Large intestine (tissue), 3 donors: ENCODE results near the gene SPINK4. TPM values are rescaled to one million over a fixed set of nuclear protein-coding genes. Genes with fewer than 3 reads are reported as not detected.
A peak's percentile ranks its signal among the peaks of the same experiment; 100 is the strongest.

Source experiments
- DNase-seq, 2 donors: peaks; one replicate each; pipeline versions ENCODE4 v3.0.0 to v3.0.0-alpha.2; 2013
- H3K27ac ChIP-seq: one replicate; pipeline ENCODE4 v1.5.1; 2013; ENCODE audit warnings: low read length
- H3K27me3 ChIP-seq: 2 replicates; pipeline ENCODE4 v1.6.1; 2013; ENCODE audit warnings: low read length; ENCODE audit not compliant: control insufficient read depth, insufficient read depth
- H3K36me3 ChIP-seq: 2 replicates; pipeline ENCODE4 v1.6.1; 2013; ENCODE audit warnings: low read length; ENCODE audit not compliant: control insufficient read depth, insufficient read depth
- H3K4me1 ChIP-seq: one replicate; pipeline ENCODE4 v1.6.1; 2013; ENCODE audit warnings: low read length; ENCODE audit not compliant: control insufficient read depth, insufficient read depth
- H3K4me3 ChIP-seq: one replicate; pipeline ENCODE4 v1.5.1; 2013; ENCODE audit warnings: low read length
- H3K9me3 ChIP-seq: one replicate; pipeline ENCODE4 v1.6.1; 2013; ENCODE audit warnings: mild to moderate bottlenecking, low read depth, low read length, moderate library complexity; ENCODE audit not compliant: control insufficient read depth
- WGBS: methylation state at CpG from one replicate; pipeline ENCODE4 v1.1.5; 2013; ENCODE audit warnings: low lambda C conversion rate; ENCODE audit not compliant: insufficient coverage; 5-methylcytosine and 5-hydroxymethylcytosine counted together
- polyA plus RNA-seq: library from polyadenylated mRNA; unstranded; fragments of 120-200 nt; gene quantifications from one replicate; pipeline ENCODE4 v1.2.1, GENCODE V29; 2013

The SPINK4 gene
- polyA plus RNA-seq, 1 donor = 82.4 TPM

- Histone ChIP-seq H3K9me3 (no peaks in the 10 kb centered on the region), H3K36me3 (peaks cover 65% of the 10 kb centered on the region), H3K27ac (peak overlapping the region; percentile 58), H3K4me1 (peaks cover 5% of the 10 kb centered on the region), H3K4me3 (no peak overlapping the region), H3K27me3 (no peaks in the 10 kb centered on the region)
- peak; percentile 43 to 73 for DNase-seq
- whole genome bisulfite sequencing = no CpG with 5 or more reads among the region's 1 CpG
Measured at GRCh38 chr9:33272061-33272460, 32.1 kb downstream of the SPINK4 start.

GRCh38 chr9:33273266-33273971, 33.5 kb downstream of the SPINK4 start:
- Histone ChIP-seq H3K9me3 (no peaks in the 10 kb centered on the region), H3K36me3 (peaks cover 71% of the 10 kb centered on the region), H3K4me3 (no peak overlapping the region), H3K27ac (no peak overlapping the region), H3K4me1 (peaks cover 5% of the 10 kb centered on the region), H3K27me3 (no peaks in the 10 kb centered on the region)
- 90% methylated on average over 2 of the region's 3 CpGs for WGBS
- DNase-seq = no peak

GRCh38 chr9:33273972-33274328, 34.0 kb downstream of the SPINK4 start:
- H3K9me3 ChIP-seq = no peaks in the 10 kb centered on the region
- H3K4me1 ChIP-seq = peaks cover 5% of the 10 kb centered on the region
- H3K4me3 ChIP-seq = no peak overlapping the region
- no CpG with 5 or more reads among the region's 2 CpGs for WGBS
- peaks cover 76% of the 10 kb centered on the region for H3K36me3 ChIP-seq
- H3K27ac ChIP-seq = no peak overlapping the region
- no peak for DNase-seq
- no peaks in the 10 kb centered on the region for H3K27me3 ChIP-seq

- Histone ChIP-seq H3K27ac (no peak overlapping the region), H3K4me3 (no peak overlapping the region), H3K27me3 (no peaks in the 10 kb centered on the region), H3K9me3 (no peaks in the 10 kb centered on the region), H3K4me1 (no peaks in the 10 kb centered on the region), H3K36me3 (peaks cover 73% of the 10 kb centered on the region)
- WGBS = 100% methylated on average over 3 of the region's 4 CpGs
- DNase-seq = no peak
Measured at GRCh38 chr9:33277484-33277883, 37.5 kb downstream of the SPINK4 start.

GRCh38 chr9:33285502-33285901, 45.5 kb downstream of the SPINK4 start:
- Histone ChIP-seq H3K4me3 (no peak overlapping the region), H3K36me3 (peaks cover 12% of the 10 kb centered on the region), H3K9me3 (no peaks in the 10 kb centered on the region), H3K27ac (no peak overlapping the region), H3K27me3 (no peaks in the 10 kb centered on the region), H3K4me1 (peaks cover 7% of the 10 kb centered on the region)
- no CpG with 5 or more reads among the region's 5 CpGs for WGBS
- DNase-seq = no peak

GRCh38 chr9:33287087-33287490, 47.1 kb downstream of the SPINK4 start:
- WGBS = no CpG with 5 or more reads among the region's 4 CpGs
- no peaks in the 10 kb centered on the region for H3K27me3 ChIP-seq
- no peaks in the 10 kb centered on the region for H3K9me3 ChIP-seq
- H3K27ac ChIP-seq = peak overlapping the region; percentile 14
- DNase-seq = peak in 1 of 2 donors; percentile 66
- peaks cover 20% of the 10 kb centered on the region for H3K4me1 ChIP-seq
- H3K36me3 ChIP-seq = peaks cover 9% of the 10 kb centered on the region
- no peak overlapping the region for H3K4me3 ChIP-seq

GRCh38 chr9:33288235-33288634, 48.3 kb downstream of the SPINK4 start:
- Histone ChIP-seq H3K27ac (no peak overlapping the region), H3K27me3 (no peaks in the 10 kb centered on the region), H3K9me3 (no peaks in the 10 kb centered on the region), H3K36me3 (peaks cover 13% of the 10 kb centered on the region), H3K4me3 (no peak overlapping the region), H3K4me1 (peaks cover 32% of the 10 kb centered on the region)
- no CpG with 5 or more reads among the region's 4 CpGs for WGBS
- no peak for DNase-seq

GRCh38 chr9:33288828-33289483, 49.0 kb downstream of the SPINK4 start:
- H3K36me3 ChIP-seq = peaks cover 12% of the 10 kb centered on the region
- no peaks in the 10 kb centered on the region for H3K27me3 ChIP-seq
- peak overlapping the region; percentile 93 for H3K27ac ChIP-seq
- peaks cover 37% of the 10 kb centered on the region for H3K4me1 ChIP-seq
- H3K4me3 ChIP-seq = peak overlapping the region; percentile 80
- DNase-seq = no peak
- WGBS = no CpG with 5 or more reads among the region's 14 CpGs
- H3K9me3 ChIP-seq = no peaks in the 10 kb centered on the region

- peaks cover 41% of the 10 kb centered on the region for H3K4me1 ChIP-seq
- H3K36me3 ChIP-seq = peaks cover 12% of the 10 kb centered on the region
- peak overlapping the region; percentile 80 for H3K4me3 ChIP-seq
- WGBS = no CpG with 5 or more reads among the region's 12 CpGs
- H3K27ac ChIP-seq = peak overlapping the region; percentile 93
- H3K27me3 ChIP-seq = no peaks in the 10 kb centered on the region
- no peaks in the 10 kb centered on the region for H3K9me3 ChIP-seq
- peak in 1 of 2 donors; percentile 36 for DNase-seq
Measured at GRCh38 chr9:33289496-33289895, 49.5 kb downstream of the SPINK4 start.

GRCh38 chr9:33289936-33290246, 49.9 kb downstream of the SPINK4 start:
- no peaks in the 10 kb centered on the region for H3K27me3 ChIP-seq
- DNase-seq = no peak
- H3K4me1 ChIP-seq = peaks cover 45% of the 10 kb centered on the region
- peak overlapping the region; percentile 80 for H3K4me3 ChIP-seq
- H3K36me3 ChIP-seq = peaks cover 16% of the 10 kb centered on the region
- peak overlapping the region; percentile 93 for H3K27ac ChIP-seq
- H3K9me3 ChIP-seq = no peaks in the 10 kb centered on the region
- WGBS = 20% methylated on average over 1 of the region's 14 CpGs
